Kidney (tissue), 14 donors: ENCODE results near the gene MARK2. TPM values are rescaled to one million over a fixed set of nuclear protein-coding genes. Genes with fewer than 3 reads are reported as not detected.

Experiments used
- DNase-seq, 5 donors: peaks; one replicate each; pipeline ENCODE4 v3.0.0-alpha.2; 2013 to 2020
- FAIRE-seq: peaks from 2 replicates; lab custom pipeline; 2012; peaks lifted over from hg19 to GRCh38; lab: Jason Lieb, UNC
- H3K27ac ChIP-seq, 2 donors: one replicate each; pipeline ENCODE4 v1.7.0; 2013; ENCODE audit warnings: low read depth in 2 of 2, low read length in 2 of 2, inconsistent platforms in 1 of 2
- H3K27me3 ChIP-seq: one replicate; pipeline ENCODE4 v1.7.1; 2013; ENCODE audit warnings: low read length, inconsistent platforms; ENCODE audit not compliant: control insufficient read depth, insufficient read depth
- H3K36me3 ChIP-seq, 3 donors: one replicate each; pipeline versions ENCODE4 v1.7.0 to v1.7.1; 2013; ENCODE audit warnings: low read length in 3 of 3, control low read depth in 1 of 3, inconsistent platforms in 1 of 3; ENCODE audit not compliant: insufficient read depth in 3 of 3, control insufficient read depth in 2 of 3
- H3K4me1 ChIP-seq, 3 donors: one replicate each; pipeline versions ENCODE4 v1.7.0 to v1.7.1; 2013; ENCODE audit warnings: low read length in 3 of 3, inconsistent platforms in 1 of 3, low read depth in 1 of 3; ENCODE audit not compliant: control insufficient read depth in 2 of 3, insufficient read depth in 2 of 3
- H3K4me3 ChIP-seq, 3 donors: one replicate each; pipeline versions ENCODE4 v1.7.0 to v1.8.1; 2013; ENCODE audit warnings: low read length in 3 of 3, control low read depth in 1 of 3, inconsistent platforms in 1 of 3
- H3K9ac ChIP-seq, 3 donors: one replicate each; pipeline versions ENCODE4 v1.7.0 to v1.7.1; 2013; ENCODE audit warnings: low read length in 3 of 3, control low read depth in 1 of 3, inconsistent platforms in 1 of 3
- H3K9me3 ChIP-seq, 3 donors: one replicate each; pipeline versions ENCODE4 v1.7.0 to v1.7.1; 2013; ENCODE audit warnings: low read length in 3 of 3, control low read depth in 1 of 3, inconsistent platforms in 1 of 3; ENCODE audit not compliant: control insufficient read depth in 2 of 3, insufficient read depth in 1 of 3
- intact Hi-C: fragments of 100-400 bp; cut with DNase I; formaldehyde crosslinking; loops from one replicate; pipeline ENCODE4 v1.11.1; 2022
- polyA plus RNA-seq: library from polyadenylated mRNA; stranded (reverse); fragments of 350-450 nt; fragmentation: Illumina TruSeq; extraction: RNeasy Lipid Tissue Mini Kit (QIAGEN cat#74804); gene quantifications from one replicate; pipeline ENCODE4 v1.2.3, GENCODE V29; 2014; ENCODE audit warnings: low read depth, low replicate concordance; ENCODE audit not compliant: insufficient read depth
- total RNA-seq: library from RNA; stranded (reverse); fragmentation: NEBNext Ultra II Directional; extraction: Animal tissue kit (Norgen Biotek cat#: 25700); gene quantifications from one replicate; pipeline ENCODE4 v1.2.1, GENCODE V29; 2021
- TF ChIP-seq, protein P1 (sequence below): IDR thresholded peaks from 3 replicates; pipeline ENCODE4 v1.5.1; 2012; ENCODE audit warnings: mild to moderate bottlenecking, moderate library complexity, borderline replicate concordance; ENCODE audit not compliant: insufficient read depth; ENCODE audit errors: extremely low read depth
- donor health status: control.
- donor health status: control.
- donor health status: control.
- donor health status: control.
- donor health status: control.
- donor health status: DM: yes; HTN: yes; CAD: no.
- donor health status: Normal renal cell carcinoma (clear cell type).

Gene MARK2
- total and polyA plus RNA-seq, 2 donors from 2014 or later, result 11.7 to 42.6 TPM

DNA sequence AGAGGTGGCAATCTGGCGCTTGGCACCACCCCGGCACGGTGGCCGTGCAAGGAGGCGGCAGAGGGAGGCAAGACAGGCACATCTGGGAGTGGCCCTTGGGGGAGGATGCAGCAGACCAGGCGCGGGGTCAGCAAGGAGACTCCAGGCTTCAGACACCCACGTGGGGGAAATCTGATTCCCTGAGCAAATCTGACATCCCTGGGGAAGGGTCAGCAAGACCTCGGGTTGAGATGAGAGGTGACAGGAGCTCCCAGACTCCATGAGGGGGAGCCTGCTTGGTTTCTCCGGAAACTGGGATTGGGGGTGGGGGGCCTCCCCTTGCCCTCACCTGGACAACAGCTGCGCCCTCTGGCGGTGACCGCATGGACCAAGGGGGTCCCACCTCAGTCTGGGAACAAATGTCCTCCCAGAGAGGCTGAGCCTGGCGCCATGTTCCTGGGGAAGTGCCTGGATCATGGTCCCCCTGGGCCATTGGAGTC is 82.1 kb downstream of the MARK2 start:
- H3K9me3 ChIP-seq, result peaks cover 0 to 3% (median 0%) of the 10 kb centered on the region in 3 donors
- DNase-seq, result peak in 4 of 5 donors; percentile 83 to 91 (median 88)
- no peak for FAIRE-seq
- no peak overlapping the region for H3K4me3 ChIP-seq
- intact Hi-C loops, result no loop called here
- no peak overlapping the region for H3K9ac ChIP-seq
- H3K36me3 ChIP-seq, result no peaks in the 10 kb centered on the region
- H3K27me3 ChIP-seq, result no peaks in the 10 kb centered on the region
- no peak overlapping the region for H3K27ac ChIP-seq
- peaks cover 0 to 29% (median 9%) of the 10 kb centered on the region in 3 donors for H3K4me1 ChIP-seq
- TF ChIP-seq, protein P1, sequence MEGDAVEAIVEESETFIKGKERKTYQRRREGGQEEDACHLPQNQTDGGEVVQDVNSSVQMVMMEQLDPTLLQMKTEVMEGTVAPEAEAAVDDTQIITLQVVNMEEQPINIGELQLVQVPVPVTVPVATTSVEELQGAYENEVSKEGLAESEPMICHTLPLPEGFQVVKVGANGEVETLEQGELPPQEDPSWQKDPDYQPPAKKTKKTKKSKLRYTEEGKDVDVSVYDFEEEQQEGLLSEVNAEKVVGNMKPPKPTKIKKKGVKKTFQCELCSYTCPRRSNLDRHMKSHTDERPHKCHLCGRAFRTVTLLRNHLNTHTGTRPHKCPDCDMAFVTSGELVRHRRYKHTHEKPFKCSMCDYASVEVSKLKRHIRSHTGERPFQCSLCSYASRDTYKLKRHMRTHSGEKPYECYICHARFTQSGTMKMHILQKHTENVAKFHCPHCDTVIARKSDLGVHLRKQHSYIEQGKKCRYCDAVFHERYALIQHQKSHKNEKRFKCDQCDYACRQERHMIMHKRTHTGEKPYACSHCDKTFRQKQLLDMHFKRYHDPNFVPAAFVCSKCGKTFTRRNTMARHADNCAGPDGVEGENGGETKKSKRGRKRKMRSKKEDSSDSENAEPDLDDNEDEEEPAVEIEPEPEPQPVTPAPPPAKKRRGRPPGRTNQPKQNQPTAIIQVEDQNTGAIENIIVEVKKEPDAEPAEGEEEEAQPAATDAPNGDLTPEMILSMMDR, result peak; percentile 41

DNA sequence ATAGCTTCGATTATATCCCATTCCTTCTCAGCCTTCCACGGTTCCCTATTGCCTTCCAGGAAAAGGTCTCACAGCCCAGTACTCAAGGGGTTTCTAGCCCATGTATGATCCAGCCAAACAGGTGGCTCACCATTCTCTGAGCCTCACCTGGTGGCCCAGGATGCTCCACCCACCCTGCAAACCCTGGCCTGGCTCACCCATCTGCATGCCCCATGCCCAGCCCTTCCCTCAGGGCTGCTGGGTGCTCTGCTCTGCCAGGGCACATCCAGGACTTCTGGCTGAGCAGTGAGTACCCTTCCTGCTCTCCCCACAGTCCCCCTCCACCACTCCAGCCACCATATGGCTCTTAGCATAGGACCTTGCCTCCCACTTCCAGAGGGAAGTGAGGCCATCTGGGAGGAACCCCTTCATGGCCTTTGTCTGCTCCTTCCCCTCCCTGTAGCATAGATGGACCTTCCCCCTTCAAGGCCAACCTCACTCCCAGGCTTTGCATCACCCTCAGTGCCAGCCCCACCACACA is 83.8 kb downstream of the MARK2 start:
- DNase-seq (no peak), FAIRE-seq (no peak)
- TF ChIP-seq, protein P1, result no peak
- Histone ChIP-seq H3K4me1 (peaks cover 0 to 19% (median 9%) of the 10 kb centered on the region in 3 donors), H3K36me3 (no peaks in the 10 kb centered on the region), H3K9me3 (peaks cover 0 to 3% (median 0%) of the 10 kb centered on the region in 3 donors), H3K27ac (no peak overlapping the region), H3K27me3 (no peaks in the 10 kb centered on the region), H3K4me3 (no peak overlapping the region), H3K9ac (no peak overlapping the region)
- intact Hi-C loops, result no loop called here

DNA sequence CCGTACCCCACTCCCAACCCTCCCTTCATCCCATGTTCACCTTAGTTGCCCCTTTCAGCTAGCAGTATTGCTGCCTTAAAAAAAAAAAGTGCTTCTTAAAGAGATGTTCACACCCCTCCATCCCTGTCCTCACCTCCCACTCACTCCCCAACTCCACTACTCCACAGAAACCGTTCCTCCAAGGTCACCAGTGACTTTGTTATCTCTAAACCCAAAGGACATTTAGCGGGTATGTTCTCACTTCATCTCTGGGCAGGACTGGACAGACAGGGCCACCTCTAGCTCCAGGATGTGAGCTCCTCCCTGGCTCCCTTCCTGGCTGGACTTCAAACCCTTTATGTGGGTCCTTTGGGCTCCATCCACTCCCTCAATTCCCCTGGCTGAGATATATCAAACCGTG is 84.4 kb downstream of the MARK2 start:
- peaks cover 0 to 3% (median 0%) of the 10 kb centered on the region in 3 donors for H3K9me3 ChIP-seq

More for the DNA sequence above, 84.4 kb downstream of the MARK2 start:
- Histone ChIP-seq H3K4me1 (peaks cover 0 to 16% (median 7%) of the 10 kb centered on the region in 3 donors), H3K4me3 (no peak overlapping the region), H3K36me3 (no peaks in the 10 kb centered on the region), H3K27me3 (no peaks in the 10 kb centered on the region), H3K27ac (no peak overlapping the region), H3K9ac (no peak overlapping the region)
- no peak for FAIRE-seq
- intact Hi-C loops, result no loop called here
- DNase-seq, result peak in 1 of 5 donors; percentile 30
- TF ChIP-seq, protein P1, result no peak
